NB4 (cell line): Measurements from ENCODE around the gene LRRC28.

Experiments
- CTCF ChIP-seq: IDR thresholded peaks from one replicate; pipeline ENCODE4 v1.5.1; 2012; ENCODE audit warnings: low read depth, low read length
- MYC ChIP-seq: IDR thresholded peaks from 2 replicates; pipeline ENCODE4 v1.6.1; 2011; ENCODE audit warnings: low read depth, low read length

GRCh38 chr15:99435113-99435695 is 183.9 kb downstream of the LRRC28 start:
- TF ChIP-seq CTCF (no peak), MYC (no peak)
